ENCODE data around the gene AEBP1. TPM values are rescaled to one million over a fixed set of nuclear protein-coding genes. Genes with fewer than 3 reads are reported as not detected.
A peak's percentile ranks its signal among the peaks of the same experiment; 100 is the strongest.

Gene AEBP1
- total RNA-seq, 1 donor from 2014 or later, result 65.0 TPM

GRCh38 chr7:44086627-44087026 lies 17.5 kb upstream of the AEBP1 start:
- Mint-ChIP-seq H3K4me3 (ENCODE audit: unreplicated experiment) (no peak overlapping the region), H3K36me3 (ENCODE audit: low read depth, unreplicated experiment) (no peaks in the 10 kb centered on the region), H3K27ac (ENCODE audit: unreplicated experiment) (no peak overlapping the region), H3K9me3 (ENCODE audit: unreplicated experiment) (peaks cover 3% of the 10 kb centered on the region), H3K4me1 (ENCODE audit: low read depth, unreplicated experiment) (peaks cover 28% of the 10 kb centered on the region), H3K27me3 (ENCODE audit: low read depth, unreplicated experiment) (no peaks in the 10 kb centered on the region)
- DNase-seq (ENCODE audit: low read depth) (no peak), FAIRE-seq (peak; percentile 49)
- TF ChIP-seq EZH2 (IDR thresholded peaks at IDR 0.05; ENCODE audit: insufficient read depth, low read length), result no peak
- TF ChIP-seq, protein P1, sequence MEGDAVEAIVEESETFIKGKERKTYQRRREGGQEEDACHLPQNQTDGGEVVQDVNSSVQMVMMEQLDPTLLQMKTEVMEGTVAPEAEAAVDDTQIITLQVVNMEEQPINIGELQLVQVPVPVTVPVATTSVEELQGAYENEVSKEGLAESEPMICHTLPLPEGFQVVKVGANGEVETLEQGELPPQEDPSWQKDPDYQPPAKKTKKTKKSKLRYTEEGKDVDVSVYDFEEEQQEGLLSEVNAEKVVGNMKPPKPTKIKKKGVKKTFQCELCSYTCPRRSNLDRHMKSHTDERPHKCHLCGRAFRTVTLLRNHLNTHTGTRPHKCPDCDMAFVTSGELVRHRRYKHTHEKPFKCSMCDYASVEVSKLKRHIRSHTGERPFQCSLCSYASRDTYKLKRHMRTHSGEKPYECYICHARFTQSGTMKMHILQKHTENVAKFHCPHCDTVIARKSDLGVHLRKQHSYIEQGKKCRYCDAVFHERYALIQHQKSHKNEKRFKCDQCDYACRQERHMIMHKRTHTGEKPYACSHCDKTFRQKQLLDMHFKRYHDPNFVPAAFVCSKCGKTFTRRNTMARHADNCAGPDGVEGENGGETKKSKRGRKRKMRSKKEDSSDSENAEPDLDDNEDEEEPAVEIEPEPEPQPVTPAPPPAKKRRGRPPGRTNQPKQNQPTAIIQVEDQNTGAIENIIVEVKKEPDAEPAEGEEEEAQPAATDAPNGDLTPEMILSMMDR (IDR thresholded peaks at IDR 0.05; ENCODE audit: insufficient read depth, low read depth, low read length), result no peak
- no peak overlapping the region for H3K4me3 ChIP-seq (ENCODE audit: insufficient read depth, low read depth, low read length)
- H3K27ac ChIP-seq (ENCODE audit: low read depth, low read length), result no peak overlapping the region
- H3K79me2 ChIP-seq (ENCODE audit: insufficient read depth, low read length), result peaks cover 4% of the 10 kb centered on the region
- H3K36me3 ChIP-seq (ENCODE audit: insufficient read depth, low read length), result no peaks in the 10 kb centered on the region
- H3K4me2 ChIP-seq (ENCODE audit: low read length), result no peak overlapping the region
- no peaks in the 10 kb centered on the region for H3K9me3 ChIP-seq (ENCODE audit: insufficient read depth, low read depth, low read length)
- no peaks in the 10 kb centered on the region for H4K20me1 ChIP-seq (ENCODE audit: insufficient read depth, low read length)
- H3K27me3 ChIP-seq (ENCODE audit: insufficient read depth, low read length), result no peaks in the 10 kb centered on the region
- no peak overlapping the region for H2AFZ ChIP-seq (ENCODE audit: low read depth, low read length)
- peaks cover 27% of the 10 kb centered on the region for H3K4me1 ChIP-seq (ENCODE audit: insufficient read depth, low read length)
- H3K9ac ChIP-seq (ENCODE audit: low read length), result no peak overlapping the region

- Mint-ChIP-seq H3K4me3 (ENCODE audit: unreplicated experiment) (no peak overlapping the region), H3K27ac (ENCODE audit: unreplicated experiment) (peak overlapping the region; percentile 53), H3K9me3 (ENCODE audit: unreplicated experiment) (peaks cover 3% of the 10 kb centered on the region), H3K27me3 (ENCODE audit: low read depth, unreplicated experiment) (no peaks in the 10 kb centered on the region), H3K4me1 (ENCODE audit: low read depth, unreplicated experiment) (peaks cover 28% of the 10 kb centered on the region), H3K36me3 (ENCODE audit: low read depth, unreplicated experiment) (no peaks in the 10 kb centered on the region)
- TF ChIP-seq EZH2 (IDR thresholded peaks at IDR 0.05; ENCODE audit: insufficient read depth, low read length), result no peak
- TF ChIP-seq, protein P1 (IDR thresholded peaks at IDR 0.05; ENCODE audit: insufficient read depth, low read depth, low read length), result no peak
- peak overlapping the region; percentile 72 for H3K4me2 ChIP-seq (ENCODE audit: low read length)
- H3K4me3 ChIP-seq (ENCODE audit: insufficient read depth, low read depth, low read length), result no peak overlapping the region
- H3K4me1 ChIP-seq (ENCODE audit: insufficient read depth, low read length), result peaks cover 27% of the 10 kb centered on the region
- no peaks in the 10 kb centered on the region for H4K20me1 ChIP-seq (ENCODE audit: insufficient read depth, low read length)
- H3K27me3 ChIP-seq (ENCODE audit: insufficient read depth, low read length), result no peaks in the 10 kb centered on the region
- H3K36me3 ChIP-seq (ENCODE audit: insufficient read depth, low read length), result no peaks in the 10 kb centered on the region
- peak overlapping the region; percentile 73 for H3K9ac ChIP-seq (ENCODE audit: low read length)
- no peaks in the 10 kb centered on the region for H3K79me2 ChIP-seq (ENCODE audit: insufficient read depth, low read length)
- peak overlapping the region; percentile 77 for H2AFZ ChIP-seq (ENCODE audit: low read depth, low read length)
- DNase-seq (ENCODE audit: low read depth) (peak; percentile 83), FAIRE-seq (no peak)
- no peaks in the 10 kb centered on the region for H3K9me3 ChIP-seq (ENCODE audit: insufficient read depth, low read depth, low read length)
- peak overlapping the region; percentile 90 for H3K27ac ChIP-seq (ENCODE audit: low read depth, low read length)
These were observed 16.0 kb upstream of the AEBP1 start for GRCh38 chr7:44087911-44088838.

Measured in astrocyte (in vitro differentiated cells and primary cell).